ENCODE results near the gene GSK3B.

The GSK3B gene

GRCh38 chr3:120113128-120114116, 19.2 kb upstream of the GSK3B start:
- Mint-ChIP-seq H3K36me3 (ENCODE audit: low read depth) (peaks cover 4% of the 10 kb centered on the region), H3K9me3 (peaks cover 5% of the 10 kb centered on the region), H3K4me1 (ENCODE audit: low read depth) (no peaks in the 10 kb centered on the region), H3K27ac (no peak overlapping the region), H3K4me3 (no peak overlapping the region), H3K27me3 (ENCODE audit: low read depth) (no peaks in the 10 kb centered on the region)

DNA sequence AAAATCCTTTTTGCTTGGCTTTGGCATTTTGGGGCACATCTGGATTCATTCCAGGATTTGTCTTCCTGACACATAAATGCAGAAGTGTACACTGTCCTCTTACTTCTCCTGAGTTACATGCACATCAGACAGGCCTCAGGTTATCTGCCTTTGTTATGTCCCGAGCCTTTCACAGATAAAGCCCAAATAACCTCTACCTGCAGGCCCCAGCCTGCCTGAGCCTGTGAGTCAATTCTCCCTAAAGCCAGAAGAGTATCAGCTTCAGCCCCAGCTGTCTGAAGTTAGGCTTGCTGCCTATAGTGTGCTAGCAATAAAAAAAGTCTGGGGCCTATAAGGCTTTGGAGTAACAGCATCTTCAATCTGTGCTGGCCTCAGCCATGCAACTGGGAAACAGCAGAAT, 17.7 kb upstream of the GSK3B start:
- no peaks in the 10 kb centered on the region for H3K27me3 Mint-ChIP-seq (ENCODE audit: low read depth)
- no peak overlapping the region for H3K4me3 Mint-ChIP-seq
- no peaks in the 10 kb centered on the region for H3K4me1 Mint-ChIP-seq (ENCODE audit: low read depth)
- H3K9me3 Mint-ChIP-seq: peaks cover 2% of the 10 kb centered on the region
- H3K27ac Mint-ChIP-seq: no peak overlapping the region
- H3K36me3 Mint-ChIP-seq (ENCODE audit: low read depth): peaks cover 1% of the 10 kb centered on the region

- Mint-ChIP-seq H3K36me3 (ENCODE audit: low read depth) (peaks cover 15% of the 10 kb centered on the region), H3K4me3 (no peak overlapping the region), H3K27me3 (ENCODE audit: low read depth) (no peaks in the 10 kb centered on the region), H3K27ac (no peak overlapping the region), H3K4me1 (ENCODE audit: low read depth) (peaks cover 6% of the 10 kb centered on the region), H3K9me3 (no peaks in the 10 kb centered on the region)
Observed at GRCh38 chr3:120103276-120103675, 9.0 kb upstream of the GSK3B start.

DNA sequence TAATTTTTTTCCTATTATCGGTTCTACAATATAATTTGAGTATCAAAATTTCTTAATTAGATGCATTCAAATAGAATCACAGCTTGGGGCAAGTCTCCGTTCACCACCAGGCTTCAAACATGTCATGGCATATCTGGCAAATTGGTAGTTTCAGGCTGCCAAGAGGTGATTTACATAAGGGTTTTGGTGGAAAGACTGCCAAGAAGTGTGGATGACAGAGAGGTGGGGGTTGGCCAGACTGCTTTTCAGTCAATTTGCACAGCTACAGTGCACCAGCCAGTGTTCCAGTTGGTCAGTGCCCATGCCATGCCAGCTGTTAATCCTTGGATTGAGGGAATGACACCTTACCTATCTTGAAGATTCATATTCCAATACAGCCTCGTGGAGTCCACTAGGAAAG, 8.4 kb upstream of the GSK3B start:
- H3K4me1 Mint-ChIP-seq (ENCODE audit: low read depth): peaks cover 6% of the 10 kb centered on the region
- no peak overlapping the region for H3K4me3 Mint-ChIP-seq
- peaks cover 15% of the 10 kb centered on the region for H3K36me3 Mint-ChIP-seq (ENCODE audit: low read depth)
- no peaks in the 10 kb centered on the region for H3K9me3 Mint-ChIP-seq
- H3K27me3 Mint-ChIP-seq (ENCODE audit: low read depth): no peaks in the 10 kb centered on the region
- H3K27ac Mint-ChIP-seq: no peak overlapping the region

DNA sequence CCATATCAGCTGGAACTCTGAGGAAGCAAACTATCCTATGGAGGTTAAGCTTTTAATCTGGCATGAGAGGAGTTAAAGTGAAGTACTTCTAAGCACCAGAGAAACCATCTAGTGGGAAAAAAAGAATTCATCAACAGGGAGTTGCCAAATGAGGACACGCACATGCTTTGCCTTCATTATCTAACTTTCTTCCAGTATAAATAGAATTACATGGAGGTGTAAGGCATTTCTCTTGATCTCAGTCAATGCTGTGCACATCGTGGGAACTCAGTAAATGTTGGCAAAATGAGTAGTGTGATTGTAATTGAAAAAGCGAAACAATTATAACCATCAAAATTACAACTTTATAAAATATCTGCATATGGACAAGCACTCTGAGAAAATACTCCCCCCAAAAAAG, 8.0 kb upstream of the GSK3B start:
- Mint-ChIP-seq H3K27ac (no peak overlapping the region), H3K9me3 (no peaks in the 10 kb centered on the region), H3K36me3 (ENCODE audit: low read depth) (peaks cover 16% of the 10 kb centered on the region), H3K4me1 (ENCODE audit: low read depth) (peaks cover 8% of the 10 kb centered on the region), H3K4me3 (no peak overlapping the region), H3K27me3 (ENCODE audit: low read depth) (no peaks in the 10 kb centered on the region)

- Mint-ChIP-seq H3K4me1 (ENCODE audit: low read depth) (peaks cover 10% of the 10 kb centered on the region), H3K36me3 (ENCODE audit: low read depth) (peaks cover 17% of the 10 kb centered on the region), H3K27me3 (ENCODE audit: low read depth) (no peaks in the 10 kb centered on the region), H3K27ac (no peak overlapping the region), H3K4me3 (no peak overlapping the region), H3K9me3 (no peaks in the 10 kb centered on the region)
Observed at GRCh38 chr3:120101624-120102023, 7.4 kb upstream of the GSK3B start.

- Mint-ChIP-seq H3K4me3 (no peak overlapping the region), H3K4me1 (ENCODE audit: low read depth) (peaks cover 14% of the 10 kb centered on the region), H3K27ac (no peak overlapping the region), H3K27me3 (ENCODE audit: low read depth) (no peaks in the 10 kb centered on the region), H3K36me3 (ENCODE audit: low read depth) (peaks cover 17% of the 10 kb centered on the region), H3K9me3 (no peaks in the 10 kb centered on the region)
Observed at GRCh38 chr3:120100711-120101110, 6.5 kb upstream of the GSK3B start.

DNA sequence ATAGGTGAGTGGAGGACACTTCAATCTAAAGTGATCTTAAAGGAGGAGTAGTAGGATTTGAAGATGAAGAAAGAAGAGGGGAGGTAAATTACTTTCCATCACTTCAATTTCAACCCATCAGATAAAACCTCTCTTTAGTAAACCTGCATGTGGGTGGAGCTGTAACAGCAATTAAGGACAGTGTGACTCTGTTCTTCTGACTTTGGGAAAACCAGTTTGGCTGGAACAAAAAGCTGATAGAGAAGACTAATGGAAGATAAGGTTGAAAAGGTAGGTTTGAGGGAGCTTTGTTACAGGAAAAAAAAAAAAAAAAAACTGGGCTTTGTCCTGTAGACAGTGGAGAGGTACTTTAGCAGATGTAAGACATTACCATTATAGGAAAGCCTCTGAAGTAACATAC, 4.5 kb upstream of the GSK3B start:
- peaks cover 15% of the 10 kb centered on the region for H3K4me1 Mint-ChIP-seq (ENCODE audit: low read depth)
- no peak overlapping the region for H3K4me3 Mint-ChIP-seq
- peaks cover 17% of the 10 kb centered on the region for H3K36me3 Mint-ChIP-seq (ENCODE audit: low read depth)
- no peak overlapping the region for H3K27ac Mint-ChIP-seq
- no peaks in the 10 kb centered on the region for H3K9me3 Mint-ChIP-seq
- H3K27me3 Mint-ChIP-seq (ENCODE audit: low read depth): no peaks in the 10 kb centered on the region

DNA sequence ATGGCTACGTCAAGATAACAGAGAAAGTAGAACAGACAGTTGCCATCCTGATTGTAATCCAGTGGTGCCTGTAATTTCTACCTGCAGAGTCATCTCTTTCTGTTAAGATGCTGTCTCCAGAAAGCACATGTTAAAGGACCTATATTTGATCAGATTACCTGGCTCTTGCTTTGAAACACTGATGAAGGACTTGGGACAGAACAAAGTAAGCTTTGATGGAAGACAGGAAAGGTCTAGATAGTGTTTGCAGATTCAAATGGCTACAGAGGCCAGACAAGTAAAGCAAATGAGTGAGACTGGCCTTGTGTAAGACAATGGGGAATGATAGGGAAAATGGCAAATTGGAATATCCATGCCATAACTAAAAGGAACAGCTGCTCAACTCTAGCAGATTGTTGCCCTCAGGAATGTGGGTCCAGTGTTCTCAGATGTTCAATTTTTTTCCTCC, 1.8 kb upstream of the GSK3B start:
- Mint-ChIP-seq H3K36me3 (ENCODE audit: low read depth) (peaks cover 17% of the 10 kb centered on the region), H3K4me3 (no peak overlapping the region), H3K27ac (no peak overlapping the region), H3K27me3 (ENCODE audit: low read depth) (no peaks in the 10 kb centered on the region), H3K4me1 (ENCODE audit: low read depth) (peaks cover 15% of the 10 kb centered on the region), H3K9me3 (no peaks in the 10 kb centered on the region)

DNA sequence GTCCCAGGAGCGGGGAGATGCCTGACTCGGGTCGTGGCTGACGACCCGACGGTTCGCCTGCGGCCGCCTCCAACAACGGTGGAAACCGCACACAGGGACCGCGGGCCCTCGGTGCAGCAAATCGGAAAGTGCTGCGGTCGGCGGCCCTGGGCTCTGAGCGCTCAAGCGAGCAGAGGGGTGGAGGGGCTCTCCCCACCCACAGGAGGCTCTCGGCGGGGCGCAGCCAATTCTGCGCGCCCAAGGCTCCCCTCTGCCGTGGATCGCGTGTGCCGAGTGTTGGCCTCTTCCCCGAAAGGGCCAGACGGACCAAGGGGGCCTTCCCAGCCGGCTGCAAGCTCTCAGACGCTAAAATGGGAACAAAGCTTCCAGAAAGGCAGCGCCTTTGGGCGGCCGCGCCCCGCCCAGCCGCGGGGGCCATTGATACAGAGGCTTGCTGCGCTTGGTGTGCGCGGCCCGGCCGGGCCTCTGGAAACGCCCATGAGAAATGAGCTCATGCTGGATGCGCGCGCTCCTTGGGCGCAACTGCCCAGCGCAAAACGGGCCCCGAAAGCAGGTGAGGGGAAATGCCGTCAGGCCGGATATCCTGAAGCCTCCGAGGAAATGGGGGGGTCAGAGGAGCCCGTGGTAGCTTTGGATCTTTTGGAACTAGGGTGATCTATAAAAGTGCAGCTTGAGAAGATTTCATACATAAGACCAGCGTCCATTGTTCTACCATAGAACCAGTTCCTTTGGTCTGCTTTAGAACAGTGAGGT, 1.2 kb upstream of the GSK3B start:
- Mint-ChIP-seq H3K9me3 (no peaks in the 10 kb centered on the region), H3K27me3 (ENCODE audit: low read depth) (no peaks in the 10 kb centered on the region), H3K27ac (no peak overlapping the region)

GRCh38 chr3:120094776-120095225, 554 bp upstream of the GSK3B start:
- Mint-ChIP-seq H3K4me3 (no peak overlapping the region), H3K4me1 (ENCODE audit: low read depth) (peaks cover 15% of the 10 kb centered on the region), H3K36me3 (ENCODE audit: low read depth) (peaks cover 11% of the 10 kb centered on the region), H3K27ac (no peak overlapping the region), H3K9me3 (no peaks in the 10 kb centered on the region), H3K27me3 (ENCODE audit: low read depth) (no peaks in the 10 kb centered on the region)

More for the DNA sequence above, 1.2 kb upstream of the GSK3B start:
- Mint-ChIP-seq H3K4me1 (ENCODE audit: low read depth) (peaks cover 15% of the 10 kb centered on the region), H3K36me3 (ENCODE audit: low read depth) (peaks cover 13% of the 10 kb centered on the region), H3K4me3 (no peak overlapping the region)

DNA sequence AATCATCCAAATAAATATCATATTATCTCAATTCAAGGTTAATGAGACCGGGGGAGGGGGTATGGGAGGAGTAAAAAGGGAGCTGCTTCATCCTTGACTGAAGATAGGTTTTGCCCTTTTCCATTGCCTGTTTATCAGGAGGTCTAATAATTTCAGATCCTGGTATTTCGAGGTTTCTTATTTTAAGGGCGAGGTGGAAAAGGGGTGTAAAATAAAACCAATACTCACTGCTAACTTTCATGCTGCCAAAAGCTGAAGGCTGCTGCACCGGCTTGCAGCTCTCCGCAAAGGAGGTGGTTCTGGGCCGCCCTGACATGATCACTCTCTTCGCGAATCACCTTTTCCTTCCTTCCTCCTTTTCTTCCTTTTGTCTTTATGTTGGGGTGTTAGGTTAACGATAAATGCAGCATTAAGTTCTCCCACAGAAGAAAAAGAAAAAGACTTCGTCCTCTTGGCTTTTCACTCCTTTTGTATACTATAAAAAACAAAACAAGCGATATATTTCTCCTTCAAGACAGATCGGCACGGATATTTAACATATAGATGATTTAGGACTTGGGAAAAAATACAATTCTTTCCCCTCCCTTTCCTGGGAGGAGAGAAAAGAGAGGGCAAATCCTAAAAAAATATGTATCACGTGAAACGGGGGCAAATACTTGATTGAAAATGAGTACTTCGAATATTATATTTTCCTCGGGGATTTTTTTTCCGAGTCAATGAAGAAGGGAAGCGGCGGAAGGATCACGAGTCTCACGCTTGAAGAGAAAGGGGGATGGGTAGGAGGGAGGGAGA, 932 bp downstream of the GSK3B start:
- no peaks in the 10 kb centered on the region for H3K27me3 Mint-ChIP-seq (ENCODE audit: low read depth)
- H3K27ac Mint-ChIP-seq: no peak overlapping the region
- no peak overlapping the region for H3K4me3 Mint-ChIP-seq
- peaks cover 11% of the 10 kb centered on the region for H3K36me3 Mint-ChIP-seq (ENCODE audit: low read depth)
- peaks cover 18% of the 10 kb centered on the region for H3K4me1 Mint-ChIP-seq (ENCODE audit: low read depth)
- H3K9me3 Mint-ChIP-seq: no peaks in the 10 kb centered on the region

- H3K36me3 Mint-ChIP-seq (ENCODE audit: low read depth): peaks cover 11% of the 10 kb centered on the region
Observed at GRCh38 chr3:120092474-120092873, 1.8 kb downstream of the GSK3B start.

DNA sequence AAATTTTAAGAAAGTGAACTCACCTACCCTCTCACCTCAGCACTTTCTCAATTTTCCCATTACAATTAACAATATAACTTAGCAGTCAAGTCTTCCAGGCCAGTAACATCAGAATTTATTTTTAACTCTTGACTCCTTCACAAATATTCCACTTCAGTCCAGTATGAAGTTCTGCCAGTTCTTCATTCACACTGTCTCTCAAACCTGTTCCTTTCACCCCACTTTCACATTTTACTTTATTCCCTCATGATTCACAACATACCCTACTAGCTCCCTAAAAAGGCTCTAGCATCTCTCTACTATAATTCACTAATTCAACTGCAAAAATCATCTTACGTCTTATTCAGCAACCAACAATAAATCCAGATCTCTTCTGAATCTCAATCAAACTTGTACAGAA, 3.8 kb downstream of the GSK3B start:
- H3K27ac Mint-ChIP-seq: no peak overlapping the region
- peaks cover 10% of the 10 kb centered on the region for H3K36me3 Mint-ChIP-seq (ENCODE audit: low read depth)
- peaks cover 17% of the 10 kb centered on the region for H3K4me1 Mint-ChIP-seq (ENCODE audit: low read depth)
- no peaks in the 10 kb centered on the region for H3K27me3 Mint-ChIP-seq (ENCODE audit: low read depth)
- H3K9me3 Mint-ChIP-seq: no peaks in the 10 kb centered on the region
- no peak overlapping the region for H3K4me3 Mint-ChIP-seq

More at GRCh38 chr3:120092474-120092873, 1.8 kb downstream of the GSK3B start:
- H3K27me3 Mint-ChIP-seq (ENCODE audit: low read depth): no peaks in the 10 kb centered on the region
- no peak overlapping the region for H3K27ac Mint-ChIP-seq
- peaks cover 18% of the 10 kb centered on the region for H3K4me1 Mint-ChIP-seq (ENCODE audit: low read depth)
- H3K9me3 Mint-ChIP-seq: no peaks in the 10 kb centered on the region
- no peak overlapping the region for H3K4me3 Mint-ChIP-seq
